Stimulated activated CD4-positive, alpha-beta T cell treated with anti-CD3 and anti-CD28 coated beads, Interleukin-1b, Interleukin-23, amount 100 ng/mL, for 48 hours (primary cell): Measurements from ENCODE around the gene RPL15.
"Not testable (repeated sequence)": the region's sequence is repeated elsewhere in the genome, so short reads cannot be mapped to it uniquely, and the experiment has no call there.

Source experiments
- DNase-seq: peaks from one replicate; pipeline ENCODE4 v3.0.0-alpha.2; 2020

Gene RPL15

DNA sequence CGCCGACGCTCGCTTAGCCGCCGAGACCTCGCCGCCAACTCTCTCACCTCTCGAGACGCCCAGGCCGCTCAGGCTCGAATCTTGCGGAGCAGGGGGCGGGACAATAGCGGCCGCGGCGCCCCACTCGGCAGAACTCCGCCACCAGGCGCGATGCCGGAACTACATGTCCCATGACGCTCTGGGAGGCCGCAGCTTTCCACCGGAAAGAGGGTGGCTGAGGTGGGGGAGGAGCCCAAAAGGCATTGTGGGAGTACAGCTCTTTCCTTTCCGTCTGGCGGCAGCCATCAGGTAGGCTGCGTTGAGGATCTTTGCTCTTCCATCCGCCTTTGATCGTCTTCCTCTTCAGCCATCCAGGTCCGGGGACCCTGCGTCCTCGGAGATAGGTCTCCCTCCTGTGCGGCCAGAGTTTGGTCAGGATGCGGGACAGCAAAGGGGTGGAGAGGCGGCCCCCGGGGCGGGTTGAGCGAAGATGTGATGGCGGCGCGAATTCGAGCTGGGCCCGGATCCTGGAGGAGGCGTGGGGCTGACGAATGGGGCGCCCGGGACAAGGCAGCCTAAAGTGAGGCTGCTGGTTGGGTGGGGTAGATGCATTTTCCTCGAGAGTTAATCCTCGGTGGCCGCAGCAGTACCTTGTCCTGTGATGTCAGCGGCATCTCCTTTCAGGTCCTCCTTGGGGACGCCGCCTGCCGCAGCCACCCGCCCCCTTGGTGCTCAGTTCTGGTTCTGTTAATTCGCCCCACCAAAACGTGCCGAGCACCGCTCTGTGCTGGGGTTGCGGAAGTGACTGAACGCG lies at the start of gene RPL15, which contains the start of gene NKIRAS1:
RPL15 (plus strand) TSS at position 247 of the 793 bp plus-strand sequence. CDS start 728 bp downstream, outside the sequence.
NKIRAS1 (minus strand) TSS at position 105 of the 793 bp plus-strand sequence. CDS start 6,086 bp downstream, outside the sequence.
- DNase-seq, result peak; percentile 98

- DNase-seq, result no peak
Observed at GRCh38 chr3:23867400-23867799, 49.5 kb upstream of the RPL15 start.

- DNase-seq, result no peak
Observed at GRCh38 chr3:23867838-23868237, 49.1 kb upstream of the RPL15 start.

DNA sequence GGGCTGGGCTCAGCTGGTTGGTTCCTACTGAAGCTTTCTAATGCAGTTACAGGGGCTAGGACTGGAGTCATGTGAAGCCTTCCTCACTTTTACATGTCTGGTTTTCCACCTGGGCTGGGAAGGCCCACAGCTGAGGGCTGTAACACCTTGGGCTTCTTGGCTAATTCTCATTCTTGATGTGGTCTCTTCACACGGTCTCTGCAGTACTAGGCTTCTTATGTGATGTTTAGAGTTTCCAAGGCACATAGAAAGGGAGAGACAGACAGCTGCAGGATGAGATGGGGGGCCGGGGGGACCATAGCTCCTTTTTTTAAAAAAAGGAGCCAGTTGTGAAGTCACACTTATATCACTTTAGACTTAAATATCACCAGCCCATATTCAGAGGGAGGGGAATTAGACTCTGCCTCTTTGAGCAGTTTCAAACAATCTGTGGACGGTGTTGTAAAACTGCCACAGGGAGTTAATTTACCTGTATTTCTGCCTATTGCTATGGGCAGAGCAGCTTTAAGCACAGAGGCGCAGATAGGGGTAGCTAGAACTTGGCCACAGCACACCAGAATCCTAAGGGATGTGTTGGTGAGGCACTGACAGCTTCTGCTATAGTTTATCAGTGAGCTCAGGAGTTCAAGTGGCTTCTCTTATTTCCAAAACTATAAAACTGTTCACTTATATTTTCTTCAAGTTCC lies 46.8 kb upstream of the RPL15 start:
- DNase-seq, result no peak

GRCh38 chr3:23870663-23871043 lies 46.3 kb upstream of the RPL15 start:
- not testable (repeated sequence) for DNase-seq

GRCh38 chr3:23871361-23871760 lies 45.6 kb upstream of the RPL15 start:
- not testable (repeated sequence) for DNase-seq

GRCh38 chr3:23872330-23872729 lies 44.6 kb upstream of the RPL15 start:
- no peak for DNase-seq

- no peak for DNase-seq
Observed at GRCh38 chr3:23873941-23874340, 43.0 kb upstream of the RPL15 start.

DNA sequence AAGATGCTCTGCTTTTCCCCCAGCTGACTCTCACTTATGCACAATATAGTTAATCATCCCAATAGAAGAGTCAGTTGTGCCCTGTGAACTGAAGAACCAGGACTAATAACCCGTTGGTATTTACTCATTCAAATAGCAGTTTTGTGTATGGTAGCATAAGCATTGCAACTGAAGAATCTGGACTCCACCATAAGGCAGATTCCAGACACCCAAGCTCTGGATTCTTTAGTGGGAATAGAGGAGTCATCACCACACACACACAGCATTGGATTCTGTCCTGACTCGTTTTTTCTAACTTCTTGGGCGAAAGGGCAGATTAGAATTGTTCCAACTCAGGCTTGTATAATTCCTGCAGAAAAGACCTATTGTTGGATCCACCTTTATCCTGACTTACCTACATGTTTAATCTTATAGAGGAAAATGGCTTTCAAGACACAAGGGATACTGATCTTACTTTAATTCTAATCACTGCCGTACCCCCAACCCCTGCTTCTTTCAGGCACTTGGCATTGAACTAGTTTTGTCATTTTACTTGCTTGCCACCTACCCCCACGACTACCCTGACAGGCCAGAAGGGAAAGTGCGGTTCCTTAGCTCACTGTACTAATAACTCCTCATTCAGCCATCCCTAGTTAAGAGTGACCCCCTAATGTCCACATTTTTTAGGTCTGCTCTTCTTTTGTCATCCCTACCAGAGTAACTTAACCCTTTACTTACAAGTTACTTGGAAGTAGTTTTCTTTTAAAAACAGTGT lies 42.4 kb upstream of the RPL15 start:
- no peak for DNase-seq

DNA sequence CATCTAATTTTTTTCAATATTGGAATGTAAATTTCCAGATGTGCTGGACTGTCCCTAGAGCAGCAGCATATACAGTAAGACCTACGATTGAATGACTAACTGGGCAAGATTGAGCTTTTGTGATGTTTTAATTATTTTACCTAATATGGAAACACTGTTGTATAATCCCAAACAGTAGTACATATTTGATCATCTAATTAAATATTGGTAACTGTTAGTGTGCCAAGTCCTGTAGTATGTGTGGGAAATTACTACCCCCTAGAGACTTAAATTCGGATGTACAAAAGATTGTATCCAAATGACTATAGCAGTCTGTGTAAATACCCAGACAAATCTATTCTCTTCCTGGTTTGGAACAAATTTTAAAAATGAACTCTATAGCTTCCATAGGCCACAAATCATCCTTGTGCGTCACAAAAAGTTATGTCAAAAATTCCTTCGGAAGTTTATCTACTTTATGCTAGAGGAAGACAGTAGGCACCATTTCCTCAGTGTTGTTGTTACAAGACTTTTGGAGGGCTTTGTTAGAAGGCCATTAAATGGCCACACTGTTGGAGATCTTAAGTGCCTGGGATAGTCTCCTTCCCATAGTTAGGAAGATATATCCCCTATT lies 41.7 kb upstream of the RPL15 start:
- DNase-seq, result no peak

DNA sequence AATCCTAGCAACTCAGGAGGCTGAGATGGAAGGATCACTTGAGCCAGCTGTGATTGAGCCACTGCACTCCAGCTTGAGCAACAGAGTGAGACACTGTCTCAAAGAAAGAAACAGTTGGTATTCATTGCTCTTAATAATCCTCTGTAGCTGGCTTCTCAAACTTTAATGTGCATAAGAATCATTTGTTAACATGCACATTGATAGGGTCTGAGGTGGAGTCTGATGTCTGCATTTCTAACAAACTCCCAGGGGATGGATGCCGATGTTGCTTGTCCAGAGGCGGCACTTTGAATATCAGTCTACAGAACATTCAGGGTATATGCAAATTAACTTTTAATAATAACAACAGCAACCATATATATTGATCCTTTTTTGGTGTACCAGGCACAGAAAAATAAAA lies 40.0 kb upstream of the RPL15 start:
- DNase-seq, result no peak

- no peak for DNase-seq
Observed at GRCh38 chr3:23877329-23877980, 39.5 kb upstream of the RPL15 start.

- no peak for DNase-seq
Observed at GRCh38 chr3:23879485-23879884, 37.4 kb upstream of the RPL15 start.

- DNase-seq, result no peak
Observed at GRCh38 chr3:23880703-23881339, 36.1 kb upstream of the RPL15 start.

DNA sequence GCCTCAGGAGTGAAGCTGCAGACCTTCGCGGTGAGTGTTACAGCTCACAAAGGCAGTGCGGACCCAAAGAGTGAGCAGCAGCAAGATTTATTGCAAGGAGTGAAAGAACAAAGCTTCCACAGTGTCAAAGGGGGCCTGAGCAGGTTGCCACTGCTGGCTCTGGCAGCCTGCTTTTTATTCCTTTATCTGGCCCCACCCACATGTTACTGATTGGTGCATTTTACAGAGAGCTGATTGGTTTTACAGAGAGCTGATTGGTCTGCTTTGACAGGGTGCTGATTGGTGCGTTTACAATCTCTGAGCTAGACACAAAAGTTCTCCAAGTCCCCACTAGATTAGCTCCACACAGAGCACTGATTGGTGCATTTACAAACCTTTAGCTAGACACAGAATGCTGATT lies 34.9 kb upstream of the RPL15 start:
- DNase-seq, result not testable (repeated sequence)

GRCh38 chr3:23882487-23882918 lies 34.4 kb upstream of the RPL15 start:
- no peak for DNase-seq

DNA sequence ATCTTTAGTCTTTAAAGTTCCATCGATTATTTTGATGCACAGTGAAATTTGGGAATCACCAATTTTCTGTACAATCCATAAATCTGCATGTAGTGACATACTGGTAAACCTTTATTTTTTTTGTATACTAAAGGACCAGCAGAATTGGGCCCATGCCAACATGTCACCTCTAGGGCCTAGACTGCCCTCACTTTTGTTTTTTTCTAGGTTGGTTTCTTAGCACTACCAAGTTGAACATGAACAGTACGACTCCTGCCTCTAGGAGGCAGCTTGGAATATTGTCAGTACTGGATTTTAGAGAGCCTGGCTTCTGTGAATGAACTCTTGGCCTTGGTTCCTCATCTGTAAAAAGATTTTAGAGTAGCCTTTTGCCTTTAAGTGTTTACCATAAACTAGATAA lies 32.5 kb upstream of the RPL15 start:
- no peak for DNase-seq

GRCh38 chr3:23885210-23885609 lies 31.7 kb upstream of the RPL15 start:
- no peak for DNase-seq

GRCh38 chr3:23886311-23886710 lies 30.6 kb upstream of the RPL15 start:
- DNase-seq, result no peak

- DNase-seq, result no peak
Observed at GRCh38 chr3:23888617-23889228, 28.2 kb upstream of the RPL15 start.

DNA sequence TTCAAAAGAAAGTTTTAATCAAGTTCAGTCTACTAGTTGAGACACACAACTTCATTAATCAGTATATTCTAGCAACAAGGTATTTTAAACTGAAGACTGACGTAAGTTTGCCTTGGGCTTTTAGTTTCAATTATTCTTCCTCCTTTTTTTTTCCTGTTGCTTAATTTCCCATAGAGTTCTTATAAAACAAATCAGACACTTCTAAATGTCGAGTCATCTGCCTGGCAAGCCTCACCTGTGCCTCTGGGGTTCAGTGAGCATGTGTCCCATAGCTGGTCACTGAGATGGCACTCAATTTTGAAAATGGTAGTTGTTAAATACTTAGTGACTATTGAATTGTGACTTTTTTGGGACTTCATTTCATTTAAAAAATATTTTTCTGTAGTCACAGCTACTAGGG lies 27.5 kb upstream of the RPL15 start:
- DNase-seq, result no peak

- no peak for DNase-seq
Observed at GRCh38 chr3:23889950-23890349, 27.0 kb upstream of the RPL15 start.
